Erythroblast (primary cell): ENCODE results near the gene MCOLN2.

Experiments used
- GATA1 ChIP-seq: IDR thresholded peaks from 2 replicates; pipeline ENCODE4 v1.6.1; 2011; ENCODE audit warnings: low read depth, mild to moderate bottlenecking, control low read depth, low read length, moderate library complexity
- POLR2A ChIP-seq: IDR thresholded peaks from 2 replicates; pipeline ENCODE4 v1.6.1; 2011; ENCODE audit warnings: mild to moderate bottlenecking, low read length

DNA sequence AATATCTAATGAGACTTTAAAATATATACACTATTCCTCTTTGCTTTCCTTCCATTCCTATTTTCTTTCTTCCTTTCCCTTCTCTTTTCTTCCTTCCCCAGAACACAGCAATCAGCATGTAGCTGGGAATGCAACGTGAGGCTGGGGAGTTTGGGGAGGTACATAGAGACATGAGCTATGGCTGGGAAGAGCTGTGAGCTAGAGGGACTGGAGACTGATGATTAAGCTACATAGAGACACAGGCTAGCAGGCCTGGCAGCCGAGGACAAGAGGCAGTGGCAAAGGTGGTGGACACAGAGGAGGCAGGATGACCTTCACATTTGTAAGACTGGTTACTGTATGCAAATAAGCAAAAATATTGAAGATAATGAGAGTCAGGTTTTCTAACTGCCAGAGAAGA is 111.4 kb downstream of the MCOLN2 start:
- TF ChIP-seq POLR2A (no peak), GATA1 (no peak)
